A549 (cell line): ENCODE measurements around the gene NELFCD.
"Not testable (repeated sequence)": the region's sequence is repeated elsewhere in the genome, so short reads cannot be mapped to it uniquely, and the experiment has no call there.

Experiments used
- CEBPB ChIP-seq, 2 experiments: fragments of >200 bp in 1 of 2; sonication (Bioruptor Twin) in 1 of 2; formaldehyde crosslinking in 1 of 2; IDR thresholded peaks; 2 replicates each; pipeline ENCODE4 v1.6.1; 2012 to 2016
- CTCF ChIP-seq: fragments of >200 bp; sonication (Bioruptor Twin); formaldehyde crosslinking; IDR thresholded peaks from 3 replicates; pipeline ENCODE4 v1.5.1; 2016
- EP300 ChIP-seq, 2 experiments: fragments of >200 bp; sonication (Bioruptor Twin); formaldehyde crosslinking; IDR thresholded peaks; 2 replicates in 1 of 2; 3 replicates in 1 of 2; pipeline ENCODE4 v1.6.1; 2016 to 2017
- FOSL2 ChIP-seq, 2 experiments: fragments of 450-650 bp in 1 of 2; fragments of >200 bp in 1 of 2; sonication (Bioruptor Twin) in 1 of 2; formaldehyde crosslinking; IDR thresholded peaks; 2 replicates each; pipeline versions ENCODE4 v1.5.0 to v1.6.1; 2016 to 2020; ENCODE audit warnings: mild to moderate bottlenecking in 1 of 2, moderate library complexity in 1 of 2
- HDAC2 ChIP-seq: fragments of 200-600 bp; sonication (generic); IDR thresholded peaks from 2 replicates; pipeline ENCODE4 v1.6.1; 2016
- JUNB ChIP-seq: fragments of >200 bp; sonication (Bioruptor Twin); formaldehyde crosslinking; IDR thresholded peaks from 2 replicates; pipeline ENCODE4 v1.6.1; 2016
- MYC ChIP-seq: IDR thresholded peaks from 2 replicates; pipeline ENCODE4 v1.6.1; 2012; ENCODE audit warnings: mild to moderate bottlenecking, inconsistent platforms, low read length, improper control_type of control experiment, borderline replicate concordance
- POLR2A ChIP-seq: IDR thresholded peaks from 2 replicates; pipeline ENCODE4 v1.6.1; 2012; ENCODE audit warnings: mild to moderate bottlenecking, low read length
- RAD21 ChIP-seq, 2 experiments: fragments of >200 bp in 1 of 2; sonication (Bioruptor Twin) in 1 of 2; formaldehyde crosslinking in 1 of 2; IDR thresholded peaks in 1 of 2; conservative IDR thresholded peaks in 1 of 2; 2 replicates in 1 of 2; 3 replicates in 1 of 2; pipeline ENCODE4 v1.6.1; 2012 to 2018; ENCODE audit warnings: inconsistent platforms in 1 of 2
- RFX5 ChIP-seq: fragments of 450-650 bp; IDR thresholded peaks from 2 replicates; pipeline ENCODE4 v1.7.1; 2014; ENCODE audit warnings: antibody characterized with exemption, mild to moderate bottlenecking, moderate library complexity
- SMC3 ChIP-seq: fragments of >200 bp; sonication (Bioruptor Twin); formaldehyde crosslinking; IDR thresholded peaks from 3 replicates; pipeline ENCODE4 v1.6.1; 2018; ENCODE audit warnings: inconsistent platforms
- TF ChIP-seq, protein P1 (sequence below): IDR thresholded peaks from 2 replicates; pipeline ENCODE4 v1.6.1; 2012

- not testable (repeated sequence) for TF ChIP-seq CTCF; SMC3; HDAC2; RAD21 (conservative IDR thresholded peaks at IDR 0.05 in 1 of 2, IDR thresholded peaks at IDR 0.05 in 1 of 2); EP300 (IDR thresholded peaks at IDR 0.05); CEBPB (IDR thresholded peaks at IDR 0.05); POLR2A; FOSL2 (IDR thresholded peaks at IDR 0.05); FOSL2 (CRISPR knock-in tag; IDR thresholded peaks at IDR 0.05); RFX5; MYC; JUNB
- TF ChIP-seq, protein P1, sequence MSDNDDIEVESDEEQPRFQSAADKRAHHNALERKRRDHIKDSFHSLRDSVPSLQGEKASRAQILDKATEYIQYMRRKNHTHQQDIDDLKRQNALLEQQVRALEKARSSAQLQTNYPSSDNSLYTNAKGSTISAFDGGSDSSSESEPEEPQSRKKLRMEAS = not testable (repeated sequence)
Observed at GRCh38 chr20:59041487-59041886, 60.4 kb downstream of the NELFCD start.
